Cardiac septum (tissue), 1 donor: Measurements from ENCODE around the gene MTCP1. TPM values are rescaled to one million over a fixed set of nuclear protein-coding genes. Genes with fewer than 3 reads are reported as not detected.
A peak's percentile ranks its signal among the peaks of the same experiment; 100 is the strongest.

ENCODE experiments used
- DNase-seq: peaks from one replicate; pipeline ENCODE4 v3.0.0-alpha.2; 2020; ENCODE audit warnings: low spot score
- intact Hi-C: fragments of 100-400 bp; cut with DNase I; formaldehyde crosslinking; loops from one replicate; pipeline ENCODE4 v1.14.0; 2022
- long read RNA-seq: library from polyadenylated mRNA; unstranded; transcript quantifications from one replicate; pipeline ENCODE4 v2.0.0, GENCODE V29; 2021
- total RNA-seq: library from RNA; stranded (reverse); fragmentation: NEBNext Ultra II Directional; extraction: Animal tissue kit (Norgen Biotek cat#: 25700); gene quantifications from one replicate; pipeline ENCODE4 v1.2.1, GENCODE V29; 2021
- donor health status: DM: no; HTN: no; CAD: no.

MTCP1 gene
- total RNA-seq: 41.4 TPM
- long read RNA-seq, partial matches to known transcripts: 0 of 2 reads
- long read RNA-seq, other reads (novel, unspliced or antisense): 2 of 2 reads

- intact Hi-C loops: loop anchor here (2.0 kb wide), 1 partner anchor 44 kb away; the partner anchor contains the start of gene FUNDC2
- DNase-seq: peak; percentile 93
Observed at GRCh38 chrX:155070975-155071693, at the start of gene MTCP1, which contains the start of the genes BRCC3 and CMC4. Gene MTCP1, minus strand, starts transcription at chrX:155071136. Its CDS starts 5,126 bp downstream, at chrX:155066010. Gene BRCC3, plus strand, starts transcription at chrX:155071508. Its CDS starts 20 bp downstream, at chrX:155071528. Gene CMC4, minus strand, starts transcription at chrX:155071136. Its CDS starts 7,113 bp downstream, at chrX:155064023.

GRCh38 chrX:155115174-155115819 lies 44.4 kb upstream of the MTCP1 start:
- no peak for DNase-seq
- intact Hi-C loops: no loop called here

- intact Hi-C loops: no loop called here
- DNase-seq: no peak
Observed at GRCh38 chrX:155113097-155113496, 42.2 kb upstream of the MTCP1 start.

- no peak for DNase-seq
- intact Hi-C loops: no loop called here
Observed at GRCh38 chrX:155112171-155112570, 41.2 kb upstream of the MTCP1 start.

- DNase-seq: no peak
- intact Hi-C loops: no loop called here
Observed at GRCh38 chrX:155108427-155108826, 37.5 kb upstream of the MTCP1 start.

GRCh38 chrX:155105919-155106318 lies 35.0 kb upstream of the MTCP1 start:
- DNase-seq: no peak
- intact Hi-C loops: no loop called here

GRCh38 chrX:155094468-155095061 lies 23.6 kb upstream of the MTCP1 start:
- no peak for DNase-seq
- intact Hi-C loops: no loop called here

- DNase-seq: no peak
- intact Hi-C loops: no loop called here
Observed at GRCh38 chrX:155086961-155087735, 16.2 kb upstream of the MTCP1 start.

- intact Hi-C loops: no loop called here
- no peak for DNase-seq
Observed at GRCh38 chrX:155086202-155086840, 15.4 kb upstream of the MTCP1 start.

- intact Hi-C loops: loop anchor here (2.0 kb wide), 1 partner anchor 45 kb away; the partner anchor contains the start of gene FUNDC2
Observed at GRCh38 chrX:155071694-155072280, 851 bp upstream of the MTCP1 start.

GRCh38 chrX:155070663-155070974 lies 317 bp downstream of the MTCP1 start:
- intact Hi-C loops: loop anchor here (2.0 kb wide), 1 partner anchor 44 kb away; the partner anchor contains the start of gene FUNDC2
- DNase-seq: no peak

More at GRCh38 chrX:155071694-155072280, 851 bp upstream of the MTCP1 start:
- no peak for DNase-seq

GRCh38 chrX:155070038-155070437 lies 898 bp downstream of the MTCP1 start:
- intact Hi-C loops: loop anchor here (2.0 kb wide), 1 partner anchor 43 kb away; the partner anchor contains the start of gene FUNDC2
- DNase-seq: no peak

- DNase-seq: no peak
- intact Hi-C loops: no loop called here
Observed at GRCh38 chrX:155069414-155069813, 1.5 kb downstream of the MTCP1 start.

GRCh38 chrX:155068165-155068564 lies 2.8 kb downstream of the MTCP1 start:
- no peak for DNase-seq
- intact Hi-C loops: no loop called here

GRCh38 chrX:155065035-155065734 lies 5.8 kb downstream of the MTCP1 start:
- intact Hi-C loops: no loop called here
- DNase-seq: no peak

- intact Hi-C loops: no loop called here
- DNase-seq: no peak
Observed at GRCh38 chrX:155061760-155062159, 9.2 kb downstream of the MTCP1 start.

GRCh38 chrX:155056877-155057792 lies 13.8 kb downstream of the MTCP1 start:
- intact Hi-C loops: no loop called here
- DNase-seq: peak; percentile 82
